Activated CD4-positive, alpha-beta memory T cell treated with anti-CD3 and anti-CD28 coated beads for 36 hours (primary cell): ENCODE results near the gene RIMBP2. TPM values are rescaled to one million over a fixed set of nuclear protein-coding genes. Genes with fewer than 3 reads are reported as not detected.

Source experiments
- CTCF ChIA-PET: fragments of 350-600 bp; sonication (Branson Sonifier 250); formaldehyde crosslinking; loops from one replicate; lab custom pipeline; 2021; ENCODE audit warnings: antibody characterized with exemption, inconsistent platforms; lab: Charles Lee
- POLR2A ChIA-PET: fragments of 350-600 bp; sonication (Branson Sonifier 250); formaldehyde crosslinking; loops from one replicate; lab custom pipeline; 2021; ENCODE audit warnings: antibody characterized with exemption; lab: Charles Lee
- DNase-seq: peaks from one replicate; pipeline ENCODE4 v3.0.0-alpha.2; 2020
- H3K27ac Mint-ChIP-seq: one replicate; pipeline ENCODE4 v1.8.0; 2021; ENCODE audit warnings: mixed read lengths
- H3K27me3 Mint-ChIP-seq: one replicate; pipeline ENCODE4 v1.8.0; 2021; ENCODE audit warnings: mixed read lengths
- H3K36me3 Mint-ChIP-seq: one replicate; pipeline ENCODE4 v1.8.0; 2021; ENCODE audit warnings: mixed read lengths
- H3K4me1 Mint-ChIP-seq: one replicate; pipeline ENCODE4 v1.8.0; 2021; ENCODE audit warnings: low read depth, mixed read lengths
- H3K4me3 Mint-ChIP-seq: one replicate; pipeline ENCODE4 v1.8.0; 2021; ENCODE audit warnings: mild to moderate bottlenecking, mixed read lengths
- H3K9me3 Mint-ChIP-seq: one replicate; pipeline ENCODE4 v1.8.0; 2021; ENCODE audit warnings: mixed read lengths
- intact Hi-C: fragments of 100-400 bp; cut with micrococcal nuclease; formaldehyde crosslinking; loops from one replicate; pipeline ENCODE4 v1.15.1; 2023
- total RNA-seq, 2 experiments: library from RNA; stranded (reverse); gene quantifications; one replicate each; pipeline ENCODE4 v1.2.3, GENCODE V29; 2021

The RIMBP2 gene
- total RNA-seq, 2 experiments from 2014 or later = 0.27 TPM; not detected in 1

- ChIA-PET CTCF (no interaction called here), POLR2A (no interaction called here)
- no peaks in the 10 kb centered on the region for H3K4me1 Mint-ChIP-seq
Measured at GRCh38 chr12:130669205-130669557, 46.9 kb downstream of the RIMBP2 start.

GRCh38 chr12:130668286-130669204, 47.6 kb downstream of the RIMBP2 start:
- no peaks in the 10 kb centered on the region for H3K27me3 Mint-ChIP-seq
- no peaks in the 10 kb centered on the region for H3K36me3 Mint-ChIP-seq
- no peak for DNase-seq
- ChIA-PET CTCF (no interaction called here), POLR2A (no interaction called here)
- H3K27ac Mint-ChIP-seq = no peak overlapping the region
- intact Hi-C loops = no loop called here
- no peak overlapping the region for H3K4me3 Mint-ChIP-seq
- H3K4me1 Mint-ChIP-seq = no peaks in the 10 kb centered on the region
- H3K9me3 Mint-ChIP-seq = peaks cover 4% of the 10 kb centered on the region

More at GRCh38 chr12:130669205-130669557, 46.9 kb downstream of the RIMBP2 start:
- no peak for DNase-seq
- peaks cover 4% of the 10 kb centered on the region for H3K9me3 Mint-ChIP-seq
- H3K27ac Mint-ChIP-seq = no peak overlapping the region
- H3K4me3 Mint-ChIP-seq = no peak overlapping the region
- no peaks in the 10 kb centered on the region for H3K27me3 Mint-ChIP-seq
- intact Hi-C loops = no loop called here
- H3K36me3 Mint-ChIP-seq = no peaks in the 10 kb centered on the region

- Mint-ChIP-seq H3K4me1 (no peaks in the 10 kb centered on the region), H3K4me3 (no peak overlapping the region), H3K27ac (no peak overlapping the region), H3K36me3 (no peaks in the 10 kb centered on the region), H3K9me3 (peaks cover 4% of the 10 kb centered on the region), H3K27me3 (no peaks in the 10 kb centered on the region)
- intact Hi-C loops = no loop called here
- POLR2A ChIA-PET = no interaction called here
- DNase-seq = no peak
- CTCF ChIA-PET = no interaction called here
Measured at GRCh38 chr12:130667421-130667960, 48.6 kb downstream of the RIMBP2 start.

DNA sequence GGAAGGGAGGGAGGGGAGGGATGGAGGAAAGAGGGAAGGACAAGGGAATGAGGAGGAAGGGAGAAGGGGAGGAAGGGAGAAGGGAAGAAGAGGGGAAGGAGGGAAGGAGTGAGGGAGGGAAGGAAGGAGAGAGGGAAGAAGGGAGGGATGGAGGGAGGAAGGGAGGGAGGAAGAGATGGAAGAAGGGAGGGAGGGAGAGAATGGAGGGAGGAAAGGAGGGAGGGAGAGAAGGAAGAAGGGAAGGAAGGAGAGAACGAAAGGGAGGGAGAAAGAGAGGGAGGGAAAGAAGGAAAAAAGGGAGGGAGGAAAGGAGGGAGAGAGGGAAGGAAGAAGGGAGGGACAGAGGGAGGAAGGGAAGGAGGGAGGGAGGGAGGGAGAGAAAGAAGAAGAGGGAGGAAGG, 49.5 kb downstream of the RIMBP2 start:
- Mint-ChIP-seq H3K27ac (no peak overlapping the region), H3K4me1 (no peaks in the 10 kb centered on the region), H3K9me3 (peaks cover 4% of the 10 kb centered on the region), H3K27me3 (no peaks in the 10 kb centered on the region), H3K36me3 (no peaks in the 10 kb centered on the region), H3K4me3 (no peak overlapping the region)
- DNase-seq = no peak
- intact Hi-C loops = no loop called here
- ChIA-PET POLR2A (no interaction called here), CTCF (no interaction called here)

GRCh38 chr12:130665753-130666152, 50.3 kb downstream of the RIMBP2 start:
- no peak for DNase-seq
- intact Hi-C loops = no loop called here
- Mint-ChIP-seq H3K36me3 (no peaks in the 10 kb centered on the region), H3K27me3 (no peaks in the 10 kb centered on the region), H3K4me1 (no peaks in the 10 kb centered on the region), H3K4me3 (no peak overlapping the region), H3K9me3 (peaks cover 4% of the 10 kb centered on the region), H3K27ac (no peak overlapping the region)
- CTCF ChIA-PET = no interaction called here
- POLR2A ChIA-PET = no interaction called here

GRCh38 chr12:130664772-130665171, 51.3 kb downstream of the RIMBP2 start:
- H3K27me3 Mint-ChIP-seq = no peaks in the 10 kb centered on the region
- CTCF ChIA-PET = no interaction called here
- POLR2A ChIA-PET = no interaction called here
- no peaks in the 10 kb centered on the region for H3K36me3 Mint-ChIP-seq
- intact Hi-C loops = no loop called here
- no peaks in the 10 kb centered on the region for H3K4me1 Mint-ChIP-seq
- no peak for DNase-seq
- no peak overlapping the region for H3K27ac Mint-ChIP-seq
- no peak overlapping the region for H3K4me3 Mint-ChIP-seq
- peaks cover 4% of the 10 kb centered on the region for H3K9me3 Mint-ChIP-seq

- no peak overlapping the region for H3K27ac Mint-ChIP-seq
- no peak overlapping the region for H3K4me3 Mint-ChIP-seq
- H3K27me3 Mint-ChIP-seq = no peaks in the 10 kb centered on the region
- no peak for DNase-seq
- H3K36me3 Mint-ChIP-seq = no peaks in the 10 kb centered on the region
- intact Hi-C loops = no loop called here
- ChIA-PET CTCF (no interaction called here), POLR2A (no interaction called here)
- no peaks in the 10 kb centered on the region for H3K4me1 Mint-ChIP-seq
- peaks cover 4% of the 10 kb centered on the region for H3K9me3 Mint-ChIP-seq
Measured at GRCh38 chr12:130664252-130664651, 51.8 kb downstream of the RIMBP2 start.

DNA sequence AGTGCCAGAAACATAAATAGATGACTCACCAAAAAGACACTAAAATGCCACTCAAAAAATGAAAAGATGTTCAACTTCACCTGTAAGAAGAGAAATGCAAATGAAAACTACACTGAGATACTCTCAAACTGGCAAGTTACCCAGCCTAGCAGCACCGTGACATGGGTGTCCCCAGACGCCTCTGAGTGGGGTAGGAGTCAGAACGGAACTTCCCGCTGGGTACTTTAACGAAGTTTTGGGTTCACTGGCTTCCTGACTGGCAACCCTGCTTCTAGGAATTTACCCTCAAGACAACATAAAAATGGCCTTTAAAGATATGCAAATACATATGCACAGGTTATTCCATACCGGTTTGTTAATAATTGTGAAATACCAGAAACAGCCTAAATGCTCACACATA, 52.6 kb downstream of the RIMBP2 start:
- Mint-ChIP-seq H3K4me3 (no peak overlapping the region), H3K27ac (no peak overlapping the region), H3K9me3 (peaks cover 4% of the 10 kb centered on the region), H3K27me3 (no peaks in the 10 kb centered on the region), H3K36me3 (no peaks in the 10 kb centered on the region), H3K4me1 (no peaks in the 10 kb centered on the region)
- ChIA-PET POLR2A (no interaction called here), CTCF (no interaction called here)
- no peak for DNase-seq
- intact Hi-C loops = no loop called here

DNA sequence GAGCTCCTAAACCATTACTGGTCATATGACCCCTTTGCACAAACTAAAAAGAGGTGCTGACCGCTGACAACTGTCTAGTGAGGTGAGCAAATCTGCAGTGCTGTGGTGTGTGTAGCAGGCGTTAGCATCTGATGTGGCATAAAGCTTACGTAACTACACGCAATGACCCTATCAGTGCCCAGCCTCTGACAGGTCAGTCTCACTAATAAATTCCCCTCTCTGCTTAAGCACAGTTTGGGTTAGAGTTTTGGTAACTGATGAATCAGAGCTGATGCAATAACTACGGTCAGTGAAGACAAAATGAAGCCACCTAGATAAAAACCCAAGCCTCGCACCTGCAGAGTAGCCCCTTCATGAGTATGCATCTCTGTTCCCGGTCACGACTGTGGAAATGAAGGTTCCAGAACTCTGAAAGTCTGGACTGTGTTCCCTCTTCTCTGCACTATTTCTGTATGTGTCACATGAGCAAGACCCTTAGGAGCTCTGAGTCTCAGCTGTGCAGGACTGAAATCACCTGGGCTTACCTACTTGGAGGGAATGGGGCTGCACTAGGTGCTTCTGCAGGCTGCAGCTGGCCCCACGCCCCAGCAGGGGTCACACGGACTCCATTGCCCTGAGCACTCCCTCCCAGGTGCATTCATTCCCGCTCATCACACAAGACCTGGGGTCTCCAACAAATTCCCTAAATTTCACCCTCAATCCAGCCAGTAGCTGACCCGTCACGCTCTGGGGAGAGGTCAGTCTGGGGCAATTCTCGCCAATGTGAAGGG, 54.4 kb downstream of the RIMBP2 start:
- H3K27ac Mint-ChIP-seq = no peak overlapping the region
- H3K4me3 Mint-ChIP-seq = no peak overlapping the region
- no peaks in the 10 kb centered on the region for H3K4me1 Mint-ChIP-seq
- POLR2A ChIA-PET = no interaction called here
- CTCF ChIA-PET = no interaction called here
- H3K9me3 Mint-ChIP-seq = no peaks in the 10 kb centered on the region
- no peaks in the 10 kb centered on the region for H3K36me3 Mint-ChIP-seq
- no peaks in the 10 kb centered on the region for H3K27me3 Mint-ChIP-seq
- no peak for DNase-seq
- intact Hi-C loops = no loop called here

GRCh38 chr12:130661059-130661458, 55.0 kb downstream of the RIMBP2 start:
- Mint-ChIP-seq H3K9me3 (no peaks in the 10 kb centered on the region), H3K27me3 (no peaks in the 10 kb centered on the region), H3K4me3 (no peak overlapping the region), H3K36me3 (no peaks in the 10 kb centered on the region), H3K4me1 (no peaks in the 10 kb centered on the region), H3K27ac (no peak overlapping the region)
- ChIA-PET CTCF (no interaction called here), POLR2A (no interaction called here)
- no peak for DNase-seq
- intact Hi-C loops = no loop called here

GRCh38 chr12:130658145-130658911, 57.8 kb downstream of the RIMBP2 start:
- Mint-ChIP-seq H3K4me1 (no peaks in the 10 kb centered on the region), H3K9me3 (peaks cover 6% of the 10 kb centered on the region), H3K27me3 (no peaks in the 10 kb centered on the region), H3K4me3 (no peak overlapping the region), H3K27ac (no peak overlapping the region), H3K36me3 (no peaks in the 10 kb centered on the region)
- POLR2A ChIA-PET = no interaction called here
- DNase-seq = no peak
- CTCF ChIA-PET = no interaction called here
- intact Hi-C loops = no loop called here

DNA sequence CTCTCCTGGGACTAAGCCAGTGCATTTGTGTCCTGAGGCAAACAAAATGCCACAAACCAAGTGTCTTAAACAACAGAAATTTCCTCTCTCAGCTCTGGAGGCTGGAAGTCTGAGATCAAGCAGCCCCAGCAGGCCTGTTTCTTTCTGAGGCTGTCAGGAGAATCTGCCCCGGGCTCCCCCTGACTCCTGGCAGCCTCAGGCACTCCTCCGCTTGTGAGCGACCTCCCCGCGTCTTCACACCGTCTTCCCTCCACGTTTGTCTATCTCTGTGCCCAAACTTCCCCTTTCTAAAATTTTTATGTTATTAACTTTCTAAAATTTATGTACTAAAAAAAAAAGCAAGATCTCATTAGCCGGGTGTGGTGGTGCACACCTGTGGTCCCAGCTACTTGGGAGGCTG, 59.7 kb downstream of the RIMBP2 start:
- no peaks in the 10 kb centered on the region for H3K27me3 Mint-ChIP-seq
- H3K27ac Mint-ChIP-seq = no peak overlapping the region
- no peak for DNase-seq
- no peaks in the 10 kb centered on the region for H3K4me1 Mint-ChIP-seq
- intact Hi-C loops = no loop called here
- CTCF ChIA-PET = no interaction called here
- no peak overlapping the region for H3K4me3 Mint-ChIP-seq
- H3K9me3 Mint-ChIP-seq = peaks cover 6% of the 10 kb centered on the region
- POLR2A ChIA-PET = no interaction called here
- no peaks in the 10 kb centered on the region for H3K36me3 Mint-ChIP-seq
